Eye (tissue), 1 donor: Measurements from ENCODE around the gene PIK3CD.

Experiments
- DNase-seq: peaks from one replicate; pipeline ENCODE4 v3.0.0-alpha.2; 2015

Gene PIK3CD

GRCh38 chr1:9720785-9721605 lies 69.5 kb downstream of the PIK3CD start:
- DNase-seq, result no peak

GRCh38 chr1:9721606-9722377 lies 70.3 kb downstream of the PIK3CD start:
- DNase-seq, result peak; percentile 80

GRCh38 chr1:9722378-9722749 lies 70.8 kb downstream of the PIK3CD start:
- no peak for DNase-seq

GRCh38 chr1:9723068-9723805 lies 71.7 kb downstream of the PIK3CD start:
- DNase-seq, result no peak

- no peak for DNase-seq
These were observed 72.4 kb downstream of the PIK3CD start for GRCh38 chr1:9723926-9724325.

GRCh38 chr1:9724706-9725476 lies 73.4 kb downstream of the PIK3CD start:
- DNase-seq, result peak; percentile 64

- DNase-seq, result no peak
These were observed 74.9 kb downstream of the PIK3CD start for GRCh38 chr1:9726406-9726805.

GRCh38 chr1:9726905-9727595 lies 75.5 kb downstream of the PIK3CD start:
- DNase-seq, result no peak

GRCh38 chr1:9728451-9729295 lies 77.1 kb downstream of the PIK3CD start:
- no peak for DNase-seq

- DNase-seq, result no peak
These were observed 78.0 kb downstream of the PIK3CD start for GRCh38 chr1:9729523-9729922.

GRCh38 chr1:9730096-9730901 lies 78.8 kb downstream of the PIK3CD start:
- DNase-seq, result no peak

- no peak for DNase-seq
These were observed 79.6 kb downstream of the PIK3CD start for GRCh38 chr1:9731051-9731537.

GRCh38 chr1:9731561-9731960 lies 80.0 kb downstream of the PIK3CD start:
- DNase-seq, result no peak

- DNase-seq, result no peak
These were observed 80.8 kb downstream of the PIK3CD start for GRCh38 chr1:9732123-9732971.

- no peak for DNase-seq
These were observed 81.7 kb downstream of the PIK3CD start for GRCh38 chr1:9733160-9733789.

GRCh38 chr1:9735800-9736199 lies 84.3 kb downstream of the PIK3CD start:
- DNase-seq, result no peak

- no peak for DNase-seq
These were observed 84.7 kb downstream of the PIK3CD start for GRCh38 chr1:9736241-9736640.

GRCh38 chr1:9737057-9737456 lies 85.5 kb downstream of the PIK3CD start:
- DNase-seq, result no peak

- DNase-seq, result no peak
These were observed 86.1 kb downstream of the PIK3CD start for GRCh38 chr1:9737671-9738070.
